HG03558 (cell line): ENCODE data around the gene PXMP2.

Experiments
- ATAC-seq: cut with Tn5 transposase; IDR thresholded peaks from one replicate; pipeline ENCODE4 v1.9.1; 2021; ENCODE audit warnings: moderate number of reproducible peaks; ENCODE audit not compliant: unreplicated experiment; ENCODE audit errors: extremely low read depth

PXMP2 gene

GRCh38 chr12:132659146-132659545 is 28.2 kb upstream of the PXMP2 start:
- no peak for ATAC-seq

- no peak for ATAC-seq
These were observed 27.3 kb upstream of the PXMP2 start for GRCh38 chr12:132660052-132660451.

GRCh38 chr12:132660996-132661395 is 26.4 kb upstream of the PXMP2 start:
- no peak for ATAC-seq

- no peak for ATAC-seq
These were observed 25.4 kb upstream of the PXMP2 start for GRCh38 chr12:132661972-132662371.

DNA sequence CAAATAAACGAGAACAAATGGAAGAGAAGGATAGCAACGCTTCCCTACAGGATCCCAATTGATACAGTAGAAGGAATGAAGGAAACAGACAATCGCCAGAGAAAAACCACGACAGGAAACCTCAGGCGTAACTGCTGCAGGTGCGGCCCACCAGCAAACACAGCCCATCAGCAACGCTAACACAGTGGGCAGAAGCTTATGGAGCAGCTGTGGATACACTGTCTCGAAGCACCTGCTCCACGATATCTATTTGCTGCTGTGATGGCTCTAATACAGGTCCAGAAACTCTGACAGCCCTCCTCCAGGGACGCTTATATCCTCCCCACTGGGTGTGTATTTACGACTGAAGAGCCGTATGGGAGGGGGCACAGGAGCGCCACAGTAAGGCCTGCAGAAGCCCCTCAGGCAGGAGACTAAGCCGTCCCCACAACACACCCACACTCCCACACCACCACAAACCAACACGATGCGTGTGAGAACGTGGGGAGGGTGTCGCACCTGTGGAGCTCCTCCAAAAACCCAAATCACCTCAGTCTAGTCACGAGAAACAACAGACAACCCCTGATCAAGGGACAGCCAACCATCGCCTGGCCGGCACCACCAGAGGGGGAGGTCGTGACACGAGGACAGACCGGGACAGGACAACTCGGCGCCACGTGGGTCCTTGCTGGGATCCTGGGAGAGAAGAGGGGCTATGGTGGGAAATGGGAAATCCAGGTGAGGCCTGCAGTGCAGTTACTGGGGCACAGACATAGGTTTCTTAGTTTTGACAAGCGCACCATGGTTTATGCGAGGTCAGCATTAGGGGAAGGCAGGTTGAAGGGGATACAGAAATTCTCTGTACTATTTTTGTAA is 24.3 kb upstream of the PXMP2 start:
- no peak for ATAC-seq

- no peak for ATAC-seq
These were observed 22.9 kb upstream of the PXMP2 start for GRCh38 chr12:132664206-132665148.

DNA sequence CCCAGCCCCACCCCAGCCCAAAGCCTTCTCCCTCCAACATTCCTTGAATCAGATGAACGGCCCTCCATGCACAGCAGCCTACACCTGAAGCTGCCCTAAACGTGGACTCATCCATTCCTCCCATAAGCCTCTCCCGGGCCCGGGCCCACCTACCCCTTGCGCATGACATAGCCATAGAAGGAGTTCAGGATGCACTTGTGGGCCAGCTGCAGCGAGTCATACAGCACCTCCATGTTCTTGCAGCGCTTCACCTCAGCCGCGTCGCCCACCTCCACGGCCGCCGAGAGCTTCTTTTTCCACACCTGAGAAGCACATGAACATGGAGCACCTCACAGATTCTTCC is 22.3 kb upstream of the PXMP2 start:
- ATAC-seq = no peak

DNA sequence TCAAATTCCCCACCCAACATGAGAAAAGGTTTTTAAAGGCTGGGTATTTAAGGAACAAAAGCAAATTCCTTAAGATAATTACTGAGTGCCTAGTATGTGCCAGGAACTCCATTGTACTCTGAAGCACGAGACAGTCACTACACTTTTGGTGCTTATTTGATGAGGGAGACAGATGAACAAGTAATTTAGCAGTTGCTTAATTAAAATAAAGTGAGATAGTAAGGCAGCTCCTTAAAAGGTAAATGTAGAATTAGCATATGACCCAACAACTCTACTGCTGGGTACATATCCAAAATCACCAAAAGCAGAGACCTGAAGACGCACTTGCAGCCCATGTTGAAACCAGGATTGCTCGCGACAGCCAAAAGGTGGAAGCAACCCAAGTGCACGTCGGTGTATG is 21.6 kb upstream of the PXMP2 start:
- ATAC-seq = no peak

- no peak for ATAC-seq
These were observed 18.9 kb upstream of the PXMP2 start for GRCh38 chr12:132668191-132669088.

DNA sequence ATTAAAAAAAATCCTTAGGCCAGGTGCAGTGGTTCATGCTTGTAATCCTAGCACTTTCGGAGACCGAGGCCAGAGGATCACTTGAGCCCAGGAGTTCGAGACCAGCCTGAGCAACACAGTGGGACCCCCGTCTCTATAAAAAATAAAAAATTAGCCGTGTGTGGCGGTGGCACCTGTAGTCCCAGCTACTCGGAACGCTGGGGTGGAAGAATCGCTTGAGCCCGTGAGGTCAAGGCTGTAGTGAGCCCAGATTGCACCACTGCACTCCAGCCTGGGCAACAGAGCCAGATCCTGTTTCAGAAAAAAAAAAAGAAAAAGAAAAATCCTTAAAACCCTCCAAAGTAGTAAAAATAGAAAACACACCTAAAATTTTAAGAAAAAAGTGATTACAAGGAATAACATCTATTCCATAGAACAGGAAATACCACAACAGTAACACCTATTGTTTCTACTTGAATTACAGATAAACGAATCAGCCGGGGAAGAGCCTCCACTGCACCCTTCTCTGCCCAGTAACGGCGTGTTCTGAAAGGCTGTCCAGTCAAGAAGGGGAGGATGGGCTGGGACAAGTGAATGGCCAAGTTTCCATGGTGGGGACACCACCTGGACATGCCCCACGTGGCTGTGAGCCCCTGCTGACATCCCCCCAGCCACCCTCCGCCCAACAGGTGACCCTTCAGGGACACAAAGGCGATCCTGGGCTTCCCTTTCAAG is 18.1 kb upstream of the PXMP2 start:
- ATAC-seq = no peak

DNA sequence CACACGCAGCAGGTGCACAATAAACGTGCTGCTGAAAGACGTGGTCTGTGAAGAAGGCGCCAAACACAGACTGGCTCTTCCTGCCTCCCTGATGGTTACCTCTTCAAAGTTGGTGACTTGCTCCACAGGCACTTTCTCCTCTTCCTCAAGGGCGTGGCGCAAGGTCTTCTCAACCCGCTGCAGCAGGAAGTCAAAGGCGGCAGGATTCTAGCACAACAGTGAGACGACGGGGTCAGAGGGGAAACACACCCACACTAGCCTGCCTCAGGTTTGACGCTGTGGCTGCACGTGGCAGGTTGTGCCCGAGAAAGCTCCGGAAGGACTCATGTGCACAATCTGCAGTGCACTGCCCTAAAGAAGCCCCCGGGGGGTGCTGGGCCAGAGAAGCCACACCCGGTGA is 15.3 kb upstream of the PXMP2 start:
- no peak for ATAC-seq

- ATAC-seq = no peak
These were observed 14.7 kb upstream of the PXMP2 start for GRCh38 chr12:132672678-132673077.

- ATAC-seq = no peak
These were observed 13.9 kb upstream of the PXMP2 start for GRCh38 chr12:132673288-132674179.

DNA sequence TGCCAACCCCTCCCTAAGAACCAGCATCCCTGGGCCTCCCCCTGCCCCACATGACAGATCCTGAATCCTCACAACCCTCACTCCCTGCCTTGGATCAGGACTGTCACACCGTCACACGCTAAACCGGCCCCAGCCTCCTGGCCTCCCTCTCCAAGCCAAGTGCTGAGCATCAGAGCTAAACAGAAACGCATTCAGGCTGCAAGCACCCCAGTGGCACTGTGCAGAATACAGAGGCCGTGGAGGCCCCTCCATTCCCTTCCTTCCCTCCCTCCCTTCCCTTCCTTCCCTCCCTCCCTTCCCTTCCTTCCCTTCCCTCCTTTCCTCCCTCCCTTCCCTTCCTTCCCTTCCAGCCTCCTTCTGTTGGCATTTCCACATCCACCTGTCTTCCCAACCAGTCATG is 12.8 kb upstream of the PXMP2 start:
- ATAC-seq = no peak

DNA sequence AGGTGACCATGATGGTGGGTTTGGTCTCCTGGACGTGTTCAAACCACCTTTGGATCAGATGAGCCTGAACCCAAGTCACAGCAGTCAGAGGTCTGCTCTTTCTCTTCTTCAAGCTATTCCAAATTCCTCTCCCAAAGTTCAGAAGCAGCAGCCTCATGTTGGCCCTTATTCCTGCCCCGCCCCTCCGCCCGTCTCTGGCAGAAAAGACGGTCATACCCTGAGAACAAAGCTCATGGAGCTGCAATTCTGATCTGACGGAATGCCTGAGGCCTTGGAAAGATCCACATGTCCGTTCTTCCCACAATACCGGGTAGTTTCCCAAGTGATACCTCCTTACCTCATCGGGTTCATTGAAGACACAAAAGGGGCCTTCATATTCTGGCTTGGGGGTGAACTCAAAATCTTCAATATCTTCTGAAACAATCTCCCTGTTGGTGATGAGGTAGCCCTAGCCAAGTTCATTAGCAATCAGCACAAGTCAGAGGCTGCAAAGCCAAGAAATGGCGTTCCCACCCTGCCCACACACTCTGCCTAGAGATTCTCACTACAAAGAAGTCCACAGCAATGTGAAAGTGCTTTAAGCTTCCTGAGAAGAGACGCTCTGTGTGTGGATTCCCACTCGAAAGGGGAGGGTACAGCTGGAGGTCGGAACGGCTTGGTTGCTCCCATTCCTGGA is 11.5 kb upstream of the PXMP2 start:
- ATAC-seq = no peak

GRCh38 chr12:132677492-132677891 is 9.9 kb upstream of the PXMP2 start:
- no peak for ATAC-seq

DNA sequence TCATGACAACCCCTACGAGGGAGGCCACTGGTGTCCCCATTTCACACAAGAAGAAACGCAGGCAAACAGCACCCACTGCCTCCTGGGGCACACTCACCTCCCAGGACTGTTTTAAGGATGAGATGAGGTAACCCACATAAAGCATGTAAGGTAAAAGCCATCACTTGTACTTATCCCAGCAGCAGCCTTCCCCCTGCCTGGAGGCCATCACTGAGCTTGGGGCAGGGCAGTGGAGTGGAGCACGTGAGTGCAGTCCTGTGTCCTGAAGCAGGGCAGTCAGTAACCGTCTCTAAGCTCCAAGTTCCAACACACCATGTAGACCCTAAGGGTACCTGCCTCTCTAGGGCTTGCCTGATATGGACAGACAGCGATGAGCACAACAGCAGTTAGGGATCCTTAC is 2.0 kb upstream of the PXMP2 start:
- no peak for ATAC-seq

DNA sequence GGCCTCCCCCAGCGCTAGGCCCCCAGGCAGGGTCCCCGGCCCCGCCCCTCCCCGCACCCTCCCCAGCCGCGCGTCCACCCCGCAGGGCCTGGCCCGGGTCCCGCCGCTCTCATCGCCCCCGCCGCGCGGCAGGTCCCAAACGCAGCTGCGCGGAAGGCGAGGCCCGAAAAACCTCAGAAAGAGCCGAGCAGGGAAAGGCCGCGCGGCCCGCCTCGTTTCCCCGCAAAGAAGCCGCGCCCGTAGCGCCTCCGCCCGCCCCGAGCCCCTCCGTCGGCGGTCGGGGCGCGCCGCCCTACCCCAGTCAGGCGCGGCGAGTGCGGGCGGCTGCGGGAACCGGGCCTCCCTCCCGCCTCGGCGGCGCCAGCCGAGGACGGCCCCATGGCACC is 569 bp upstream of the PXMP2 start:
- no peak for ATAC-seq
